HUES64 (cell line): ENCODE measurements around the gene SNTG2. TPM values are rescaled to one million over a fixed set of nuclear protein-coding genes. Genes with fewer than 3 reads are reported as not detected.
A peak's percentile ranks its signal among the peaks of the same experiment; 100 is the strongest.
"Not testable (repeated sequence)": the region's sequence is repeated elsewhere in the genome, so short reads cannot be mapped to it uniquely, and the experiment has no call there.

Source experiments
- H3K27ac ChIP-seq: 2 replicates; pipeline ENCODE4 v1.7.0; 2013; ENCODE audit warnings: low read depth, low read length, inconsistent platforms
- H3K27me3 ChIP-seq: 2 replicates; pipeline ENCODE4 v1.6.1; 2013; ENCODE audit warnings: mild to moderate bottlenecking, low read length; ENCODE audit not compliant: insufficient read depth
- H3K36me3 ChIP-seq: 2 replicates; pipeline ENCODE4 v1.6.1; 2013; ENCODE audit warnings: mild to moderate bottlenecking, low read length; ENCODE audit not compliant: insufficient read depth
- H3K4me1 ChIP-seq: 2 replicates; pipeline ENCODE4 v1.6.1; 2013; ENCODE audit warnings: mild to moderate bottlenecking, low read length, moderate library complexity; ENCODE audit not compliant: insufficient read depth
- H3K4me3 ChIP-seq: 2 replicates; pipeline ENCODE4 v1.5.1; 2013; ENCODE audit warnings: mild to moderate bottlenecking, low read length, moderate library complexity
- H3K9ac ChIP-seq: 2 replicates; pipeline ENCODE4 v1.6.1; 2013; ENCODE audit warnings: mild to moderate bottlenecking, low read depth, low read length
- H3K9me3 ChIP-seq: 2 replicates; pipeline ENCODE4 v1.6.1; 2013; ENCODE audit warnings: low read depth, low read length; ENCODE audit not compliant: insufficient read depth
- WGBS: fragments of 150-250, 120-280 bp; methylation state at CpG from one replicate; pipeline ENCODE4 v1.1.7; 2013; ENCODE audit warnings: missing lambda C conversion rate; 5-methylcytosine and 5-hydroxymethylcytosine counted together
- polyA plus RNA-seq, 2 experiments: library from polyadenylated mRNA; stranded (reverse); fragments of 50-300 nt; gene quantifications; one replicate each; pipeline ENCODE4 v1.2.3, GENCODE V29; 2013

Gene SNTG2
- 4.2 TPM for polyA plus RNA-seq (2013, experiment 1 of 2)
- polyA plus RNA-seq (2013, experiment 2 of 2) = 3.7 TPM

- H3K27ac ChIP-seq = peak within 1 kb of the TSS; percentile 75
- no peaks in the 10 kb centered on the region for H3K36me3 ChIP-seq
- peaks cover 45% of the 10 kb centered on the region for H3K4me1 ChIP-seq
- H3K9ac ChIP-seq = peak within 1 kb of the TSS; percentile 54
- H3K9me3 ChIP-seq = no peaks in the 10 kb centered on the region
- H3K4me3 ChIP-seq = peak within 1 kb of the TSS; percentile 55
- peaks cover 34% of the 10 kb centered on the region for H3K27me3 ChIP-seq
- under 1% methylated on average over 99 of the region's 100 CpGs for WGBS
Observed at GRCh38 chr2:950080-950966, at the start of gene SNTG2. Gene SNTG2 (plus strand): TSS chr2:950849. CDS start chr2:950997, 148 bp downstream.

DNA sequence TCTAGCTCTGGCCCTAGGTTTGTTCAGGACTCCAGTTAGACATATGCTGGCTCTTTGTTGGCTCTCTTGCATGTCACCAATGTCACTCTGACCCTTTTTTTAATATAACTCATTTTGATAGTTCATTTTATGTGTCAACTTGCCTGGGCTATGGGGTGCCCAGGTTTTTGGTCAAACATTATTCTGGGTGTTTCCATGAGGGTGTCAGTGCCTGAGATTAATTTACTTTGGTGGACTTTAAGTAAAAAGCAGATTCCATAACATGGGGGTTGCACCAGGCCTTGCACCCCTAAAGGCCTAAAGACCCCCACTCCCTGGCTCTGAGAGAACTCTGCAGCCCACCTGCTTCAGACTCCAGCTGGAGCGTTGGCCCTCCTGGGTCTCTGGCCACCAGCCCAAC lies 48.1 kb upstream of the SNTG2 start:
- H3K36me3 ChIP-seq = no peaks in the 10 kb centered on the region
- no peaks in the 10 kb centered on the region for H3K27me3 ChIP-seq
- no peak overlapping the region for H3K27ac ChIP-seq
- H3K9me3 ChIP-seq = peaks cover 22% of the 10 kb centered on the region
- H3K9ac ChIP-seq = no peak overlapping the region
- no peak overlapping the region for H3K4me3 ChIP-seq
- peaks cover 25% of the 10 kb centered on the region for H3K4me1 ChIP-seq
- 92% methylated on average over 1 of the region's 1 CpG for WGBS

DNA sequence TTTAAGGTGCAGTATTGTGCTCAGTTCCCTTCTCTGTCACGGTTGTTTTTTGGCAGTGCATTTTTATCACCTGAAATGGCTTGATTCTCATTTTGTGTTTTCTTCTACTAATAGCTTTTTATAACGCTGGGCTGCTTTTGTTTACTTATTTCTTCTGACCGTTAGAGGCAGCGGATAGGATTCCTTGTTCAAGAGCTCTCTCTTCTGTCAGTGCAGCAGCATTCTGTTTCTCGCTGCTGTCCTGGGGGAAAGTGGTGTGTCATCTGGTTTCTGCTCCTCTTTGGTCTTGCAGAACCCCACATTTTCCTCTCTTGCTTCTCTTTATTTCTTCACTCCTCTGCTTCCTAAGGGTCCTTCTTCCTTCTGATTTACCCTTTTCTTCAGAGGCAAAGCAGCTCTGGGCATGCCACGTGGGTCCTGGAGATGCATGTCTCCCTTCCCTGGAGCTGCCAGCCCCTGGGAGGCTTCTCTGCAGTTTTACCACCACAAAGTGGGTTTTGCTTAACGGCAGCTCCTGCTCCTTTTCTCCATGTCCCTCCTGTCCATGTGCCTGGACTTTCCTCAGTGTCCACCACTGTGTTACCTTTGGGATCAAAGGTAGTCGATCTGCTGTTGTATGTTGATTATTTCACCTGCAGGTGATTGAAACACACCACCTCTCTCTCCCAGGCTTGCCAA lies 47.3 kb upstream of the SNTG2 start:
- H3K4me1 ChIP-seq = peaks cover 25% of the 10 kb centered on the region
- H3K27ac ChIP-seq = peak overlapping the region; percentile 39; the same call in 1 of the 2 replicates
- H3K9ac ChIP-seq = no peak overlapping the region
- no peaks in the 10 kb centered on the region for H3K36me3 ChIP-seq
- 53% methylated on average over 7 of the region's 8 CpGs for WGBS
- H3K9me3 ChIP-seq = peaks cover 15% of the 10 kb centered on the region
- no peaks in the 10 kb centered on the region for H3K27me3 ChIP-seq
- no peak overlapping the region for H3K4me3 ChIP-seq

DNA sequence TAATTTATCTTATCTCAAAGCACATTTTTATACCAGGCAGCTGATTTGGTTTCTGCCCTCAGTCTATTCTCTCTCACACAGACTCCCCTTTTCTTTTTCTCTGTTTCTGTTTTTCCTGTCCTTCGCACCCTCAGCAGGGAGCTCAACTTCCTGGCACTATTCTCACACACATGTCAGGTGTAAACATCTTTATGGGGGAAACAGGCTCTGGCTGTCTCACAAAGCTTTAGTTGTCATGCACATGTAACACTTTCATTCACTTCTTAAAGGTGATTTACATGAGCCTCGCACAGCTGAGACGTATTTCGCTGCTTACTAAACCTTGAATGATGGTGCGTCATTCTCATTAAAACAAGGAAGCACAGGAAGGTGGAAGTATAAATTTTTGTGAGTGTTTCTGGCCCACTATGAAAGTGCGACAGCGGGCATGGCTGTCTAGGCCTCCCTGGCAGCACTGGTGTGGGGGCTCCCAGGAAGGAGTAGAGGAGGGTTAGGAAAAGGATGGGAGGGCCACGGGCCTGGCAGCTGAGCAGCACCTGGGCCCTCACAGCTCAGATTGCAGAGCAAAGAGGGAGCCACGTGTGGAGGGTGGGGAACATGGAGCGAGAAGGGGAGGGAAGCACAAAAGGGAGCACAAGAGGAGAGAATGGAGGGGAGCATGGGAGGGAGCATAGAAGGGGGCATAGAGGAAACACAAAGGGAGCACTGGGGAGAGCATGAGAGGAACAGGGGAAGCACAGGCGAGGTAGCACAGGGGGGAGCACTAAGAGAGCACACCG lies 46.2 kb upstream of the SNTG2 start:
- 40% methylated on average over 12 of the region's 12 CpGs for WGBS
- Histone ChIP-seq H3K27me3 (no peaks in the 10 kb centered on the region), H3K9ac (no peak overlapping the region), H3K36me3 (no peaks in the 10 kb centered on the region), H3K4me1 (peaks cover 25% of the 10 kb centered on the region), H3K9me3 (peaks cover 15% of the 10 kb centered on the region), H3K27ac (peak overlapping the region; percentile 47; the same call in 1 of the 2 replicates), H3K4me3 (no peak overlapping the region)

DNA sequence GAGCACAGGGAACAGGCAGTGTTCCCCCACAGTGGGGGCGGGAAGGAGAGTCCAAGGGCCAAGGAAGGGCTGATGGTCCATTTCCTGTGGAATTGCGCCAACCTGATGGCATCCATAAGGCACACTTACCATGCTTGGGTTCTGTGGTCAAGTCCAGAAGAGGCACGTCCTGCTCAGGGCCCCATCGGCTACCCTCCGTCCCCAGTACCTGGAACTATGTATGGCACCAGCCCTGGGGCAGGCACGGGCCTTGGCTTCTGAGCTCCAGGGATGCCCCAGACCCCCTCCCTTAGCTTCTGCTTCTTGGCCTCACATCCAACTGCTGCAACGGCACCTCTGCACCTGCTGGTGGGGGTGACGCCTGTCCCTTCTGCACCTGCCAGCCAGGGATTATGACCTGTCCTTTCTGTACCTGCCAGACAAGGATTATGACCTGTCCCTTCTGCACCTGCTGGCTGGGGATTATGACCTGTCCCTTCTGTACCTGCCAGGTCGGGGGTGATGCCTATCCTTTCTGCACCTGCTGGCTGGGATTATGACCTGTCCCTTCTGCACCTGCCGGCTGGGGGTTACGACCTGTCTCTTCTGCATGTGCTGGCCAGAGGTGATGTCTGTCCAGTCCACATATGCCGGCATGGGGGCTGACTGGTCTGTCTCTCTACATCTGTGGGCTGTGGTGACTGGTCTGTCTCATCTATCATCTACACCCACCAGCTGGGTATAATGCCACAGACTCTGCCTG lies 45.4 kb upstream of the SNTG2 start:
- Histone ChIP-seq H3K9ac (no peak overlapping the region), H3K4me3 (no peak overlapping the region), H3K36me3 (no peaks in the 10 kb centered on the region), H3K27me3 (no peaks in the 10 kb centered on the region), H3K4me1 (peaks cover 25% of the 10 kb centered on the region), H3K27ac (no peak overlapping the region; the same call in 1 of the 2 replicates), H3K9me3 (peaks cover 7% of the 10 kb centered on the region)
- WGBS = 92% methylated on average over 12 of the region's 12 CpGs

- WGBS = 93% methylated on average over 5 of the region's 5 CpGs
Observed at GRCh38 chr2:905833-906140, 44.9 kb upstream of the SNTG2 start.

DNA sequence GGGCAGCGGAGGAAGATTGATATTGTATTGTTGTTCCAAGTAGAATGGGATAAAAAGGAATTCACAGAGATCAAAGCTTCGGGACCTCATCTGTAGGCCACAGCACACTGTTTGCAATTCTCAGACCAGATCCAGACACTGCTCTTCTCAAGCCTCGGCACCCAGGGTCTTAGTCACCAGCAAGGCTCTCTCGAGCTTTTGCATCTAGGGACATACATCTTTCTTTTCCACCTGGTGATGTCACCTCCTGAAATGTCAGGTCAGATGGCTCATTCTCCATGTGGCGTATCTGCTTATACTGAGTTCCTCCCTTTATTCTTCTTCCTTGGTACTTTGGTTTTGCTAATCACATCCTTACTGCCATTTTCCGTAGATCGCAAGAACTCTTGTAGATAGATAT lies 42.9 kb upstream of the SNTG2 start:
- H3K27ac ChIP-seq = no peak overlapping the region

More at GRCh38 chr2:905833-906140, 44.9 kb upstream of the SNTG2 start:
- peaks cover 6% of the 10 kb centered on the region for H3K9me3 ChIP-seq
- H3K9ac ChIP-seq = no peak overlapping the region
- H3K27ac ChIP-seq = no peak overlapping the region
- peaks cover 25% of the 10 kb centered on the region for H3K4me1 ChIP-seq
- no peak overlapping the region for H3K4me3 ChIP-seq
- H3K27me3 ChIP-seq = no peaks in the 10 kb centered on the region
- no peaks in the 10 kb centered on the region for H3K36me3 ChIP-seq

GRCh38 chr2:908568-908967 lies 42.1 kb upstream of the SNTG2 start:
- Histone ChIP-seq H3K4me1 (peaks cover 18% of the 10 kb centered on the region), H3K27me3 (no peaks in the 10 kb centered on the region), H3K9me3 (no peaks in the 10 kb centered on the region), H3K4me3 (no peak overlapping the region), H3K36me3 (no peaks in the 10 kb centered on the region), H3K9ac (no peak overlapping the region), H3K27ac (no peak overlapping the region)
- WGBS = 92% methylated on average over 4 of the region's 4 CpGs

More for the DNA sequence above, 42.9 kb upstream of the SNTG2 start:
- H3K4me3 ChIP-seq = no peak overlapping the region
- 92% methylated on average over 7 of the region's 7 CpGs for WGBS
- H3K27me3 ChIP-seq = no peaks in the 10 kb centered on the region
- H3K9me3 ChIP-seq = no peaks in the 10 kb centered on the region; the same call in 1 of the 2 replicates
- H3K9ac ChIP-seq = no peak overlapping the region
- H3K36me3 ChIP-seq = no peaks in the 10 kb centered on the region
- peaks cover 25% of the 10 kb centered on the region for H3K4me1 ChIP-seq

DNA sequence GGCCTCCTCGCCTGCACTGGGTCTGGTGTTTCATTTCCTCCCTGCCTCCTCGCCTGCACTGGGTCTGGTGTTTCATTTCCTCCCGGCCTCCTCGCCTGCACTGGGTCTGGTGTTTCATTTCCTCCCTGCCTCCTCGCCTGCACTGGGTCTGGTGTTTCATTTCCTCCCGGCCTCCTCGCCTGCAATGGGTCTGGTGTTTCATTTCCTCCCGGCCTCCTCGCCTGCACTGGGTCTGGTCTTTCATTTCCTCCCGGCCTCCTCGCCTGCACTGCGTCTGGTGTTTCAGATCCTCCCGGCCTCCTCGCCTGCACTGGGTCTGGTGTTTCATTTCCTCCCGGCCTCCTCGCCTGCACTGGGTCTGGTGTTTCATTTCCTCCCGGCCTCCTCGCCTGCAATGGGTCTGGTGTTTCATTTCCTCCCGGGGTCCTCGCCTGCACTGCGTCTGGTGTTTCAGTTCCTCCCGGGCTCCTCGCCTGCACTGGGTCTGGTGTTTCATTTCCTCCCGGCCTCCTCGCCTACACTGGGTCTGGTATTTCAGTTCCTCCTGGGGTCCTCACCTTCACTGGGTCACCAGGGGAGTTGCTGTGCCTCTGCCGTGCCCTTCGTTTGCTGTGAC lies 40.8 kb upstream of the SNTG2 start:
- H3K27ac ChIP-seq, H3K9ac ChIP-seq, H3K4me1 ChIP-seq, H3K27me3 ChIP-seq, H3K4me3 ChIP-seq, H3K9me3 ChIP-seq, H3K36me3 ChIP-seq: not testable (repeated sequence)
- 94% methylated on average over 24 of the region's 27 CpGs for WGBS

DNA sequence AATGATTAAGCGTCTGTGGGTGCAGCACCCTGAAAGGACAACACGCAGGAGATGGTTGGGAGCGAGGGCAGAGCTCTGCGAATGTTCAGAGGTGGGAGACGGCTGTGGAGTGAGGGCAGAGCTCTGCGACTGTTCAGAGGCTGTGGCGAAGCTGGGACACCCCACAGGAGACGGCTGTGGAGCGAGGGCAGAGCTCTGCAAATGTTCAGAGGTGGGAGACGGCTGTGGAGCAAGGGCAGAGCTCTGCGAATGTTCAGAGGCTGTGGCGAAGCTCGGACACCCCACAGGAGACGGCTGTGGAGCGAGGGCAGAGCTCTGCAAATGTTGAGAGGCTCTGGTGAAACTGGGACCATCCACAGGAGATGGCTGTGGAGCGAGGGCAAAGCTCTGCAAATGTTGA lies 40.0 kb upstream of the SNTG2 start:
- no peak overlapping the region for H3K27ac ChIP-seq
- WGBS = 86% methylated on average over 16 of the region's 16 CpGs
- H3K27me3 ChIP-seq = no peaks in the 10 kb centered on the region
- peaks cover 6% of the 10 kb centered on the region for H3K4me1 ChIP-seq
- H3K9ac ChIP-seq = no peak overlapping the region
- H3K36me3 ChIP-seq = no peaks in the 10 kb centered on the region
- no peaks in the 10 kb centered on the region for H3K9me3 ChIP-seq
- H3K4me3 ChIP-seq = no peak overlapping the region
